GM06990 (cell line): ENCODE results near the gene SPACA9.

Source experiments
- DNase-seq: peaks from one replicate; pipeline ENCODE4 v3.0.0-alpha.2; 2011; ENCODE audit not compliant: insufficient read length; ENCODE audit errors: extremely low read depth
- H3K27me3 ChIP-seq: replicated peaks from 2 replicates; pipeline ENCODE4 v1.6.0; 2011; ENCODE audit warnings: low read length; ENCODE audit not compliant: control insufficient read depth, insufficient read depth
- H3K36me3 ChIP-seq: 2 replicates; pipeline ENCODE4 v1.5.1; 2011; ENCODE audit warnings: low read length; ENCODE audit not compliant: control insufficient read depth, insufficient read depth
- H3K4me3 ChIP-seq: replicated peaks from 2 replicates; pipeline ENCODE4 v1.5.1; 2011; ENCODE audit warnings: low read depth, mild to moderate bottlenecking, control low read depth, low read length
- TF ChIP-seq, protein P1 (sequence below): IDR thresholded peaks from 2 replicates; pipeline ENCODE4 v1.5.1; 2011; ENCODE audit warnings: low read length, control low read depth, mild to moderate bottlenecking, inconsistent platforms; ENCODE audit not compliant: insufficient read depth, poor library complexity, severe bottlenecking

Gene SPACA9

GRCh38 chr9:132849185-132849706 is 29.5 kb upstream of the SPACA9 start:
- Histone ChIP-seq H3K4me3 (no peak overlapping the region), H3K36me3 (no peaks in the 10 kb centered on the region), H3K27me3 (no peaks in the 10 kb centered on the region)
- no peak for DNase-seq
- TF ChIP-seq, protein P1, sequence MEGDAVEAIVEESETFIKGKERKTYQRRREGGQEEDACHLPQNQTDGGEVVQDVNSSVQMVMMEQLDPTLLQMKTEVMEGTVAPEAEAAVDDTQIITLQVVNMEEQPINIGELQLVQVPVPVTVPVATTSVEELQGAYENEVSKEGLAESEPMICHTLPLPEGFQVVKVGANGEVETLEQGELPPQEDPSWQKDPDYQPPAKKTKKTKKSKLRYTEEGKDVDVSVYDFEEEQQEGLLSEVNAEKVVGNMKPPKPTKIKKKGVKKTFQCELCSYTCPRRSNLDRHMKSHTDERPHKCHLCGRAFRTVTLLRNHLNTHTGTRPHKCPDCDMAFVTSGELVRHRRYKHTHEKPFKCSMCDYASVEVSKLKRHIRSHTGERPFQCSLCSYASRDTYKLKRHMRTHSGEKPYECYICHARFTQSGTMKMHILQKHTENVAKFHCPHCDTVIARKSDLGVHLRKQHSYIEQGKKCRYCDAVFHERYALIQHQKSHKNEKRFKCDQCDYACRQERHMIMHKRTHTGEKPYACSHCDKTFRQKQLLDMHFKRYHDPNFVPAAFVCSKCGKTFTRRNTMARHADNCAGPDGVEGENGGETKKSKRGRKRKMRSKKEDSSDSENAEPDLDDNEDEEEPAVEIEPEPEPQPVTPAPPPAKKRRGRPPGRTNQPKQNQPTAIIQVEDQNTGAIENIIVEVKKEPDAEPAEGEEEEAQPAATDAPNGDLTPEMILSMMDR, result no peak

DNA sequence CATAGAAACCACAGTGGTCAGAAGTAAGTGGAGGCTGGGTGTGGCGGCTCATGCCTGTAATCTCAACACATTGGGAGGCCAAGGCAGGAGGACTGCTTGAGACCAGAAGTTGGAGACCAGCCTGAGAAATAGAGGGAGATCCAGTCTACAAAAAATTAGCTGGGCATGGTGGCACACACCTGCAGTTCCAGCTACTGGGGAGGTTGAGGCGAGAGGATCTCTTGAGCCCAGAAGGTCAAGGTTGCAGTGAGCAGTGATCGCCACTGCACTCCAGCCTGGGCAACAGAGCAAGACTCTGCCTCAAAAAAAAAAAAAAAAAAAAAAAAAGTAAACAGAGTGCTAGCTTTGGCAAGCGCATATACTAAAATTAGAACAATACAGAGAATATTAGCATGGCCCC is 25.2 kb upstream of the SPACA9 start:
- no peaks in the 10 kb centered on the region for H3K27me3 ChIP-seq
- no peak for DNase-seq
- no peak overlapping the region for H3K4me3 ChIP-seq
- H3K36me3 ChIP-seq, result no peaks in the 10 kb centered on the region
- TF ChIP-seq, protein P1, result no peak

DNA sequence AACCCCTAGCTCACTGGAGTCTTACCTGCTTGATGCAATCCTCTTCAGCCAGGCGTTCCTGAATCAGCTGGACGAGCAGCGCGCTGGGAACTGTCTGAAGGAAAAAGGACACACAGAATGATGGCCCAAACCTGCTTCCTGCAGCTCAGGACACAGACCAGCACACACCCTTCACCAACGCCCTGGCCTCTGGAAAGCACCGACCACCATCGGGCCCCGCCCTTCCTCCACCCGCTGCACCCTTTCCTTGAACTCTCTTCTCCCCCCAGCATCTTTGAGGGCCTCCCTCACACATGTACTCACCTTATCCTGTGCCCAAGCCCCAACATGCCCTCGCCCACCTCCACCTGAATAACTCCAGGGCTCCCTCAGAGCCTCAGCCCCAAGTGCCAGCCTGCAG is 23.9 kb upstream of the SPACA9 start:
- no peak for DNase-seq

GRCh38 chr9:132855904-132856303 is 22.8 kb upstream of the SPACA9 start:
- Histone ChIP-seq H3K4me3 (no peak overlapping the region), H3K27me3 (no peaks in the 10 kb centered on the region), H3K36me3 (no peaks in the 10 kb centered on the region)
- TF ChIP-seq, protein P1, result no peak
- DNase-seq, result no peak

More for the DNA sequence above, 23.9 kb upstream of the SPACA9 start:
- no peak overlapping the region for H3K4me3 ChIP-seq
- TF ChIP-seq, protein P1, result no peak
- no peaks in the 10 kb centered on the region for H3K36me3 ChIP-seq
- H3K27me3 ChIP-seq, result no peaks in the 10 kb centered on the region

DNA sequence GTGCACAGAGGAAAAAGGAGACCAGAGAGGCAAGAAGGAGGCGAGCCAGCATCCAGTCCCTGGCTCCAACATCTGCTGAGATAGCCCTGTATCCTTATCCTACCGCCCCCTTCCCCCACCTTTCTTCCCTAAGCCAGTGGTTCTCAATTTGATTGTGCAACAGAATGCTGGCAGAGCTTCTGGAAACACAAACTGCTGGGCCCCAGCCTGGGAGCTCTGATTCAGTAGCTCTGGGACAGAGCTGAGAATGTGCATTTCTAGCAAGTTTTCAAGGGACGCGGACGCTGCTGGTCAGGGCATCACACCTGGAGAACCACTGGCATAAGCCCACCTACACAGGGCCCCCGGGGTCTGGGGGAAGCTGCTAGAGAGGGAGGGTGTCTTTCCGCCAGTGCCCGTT is 21.7 kb upstream of the SPACA9 start:
- H3K36me3 ChIP-seq, result no peaks in the 10 kb centered on the region
- TF ChIP-seq, protein P1, result no peak
- H3K27me3 ChIP-seq, result no peaks in the 10 kb centered on the region
- no peak overlapping the region for H3K4me3 ChIP-seq
- DNase-seq, result no peak
